ENCODE data around the gene SDHC.
A peak's percentile ranks its signal among the peaks of the same experiment; 100 is the strongest.
"Not testable (repeated sequence)": the region's sequence is repeated elsewhere in the genome, so short reads cannot be mapped to it uniquely, and the experiment has no call there.

The SDHC gene

DNA sequence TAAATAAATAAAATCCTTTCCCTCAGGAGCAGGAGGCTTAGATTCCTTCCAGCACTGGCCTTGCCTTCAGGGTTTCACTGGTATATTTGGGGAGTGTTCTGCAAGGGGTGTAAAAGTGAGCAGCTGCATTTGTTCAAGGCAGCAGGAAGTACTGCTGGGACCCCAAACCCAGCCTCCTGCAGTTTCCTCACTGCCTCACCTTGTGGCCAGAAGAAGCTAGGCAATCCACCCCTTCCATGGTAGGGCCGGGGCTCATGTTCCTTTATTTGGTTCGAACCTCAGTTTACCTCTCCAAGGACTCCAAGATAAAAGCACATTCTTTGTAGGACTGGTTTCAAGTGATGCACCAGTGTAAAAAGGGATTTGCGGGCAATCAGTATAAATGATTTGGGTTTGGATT lies 74.5 kb downstream of the SDHC start:
- DNase-seq = no peak

DNA sequence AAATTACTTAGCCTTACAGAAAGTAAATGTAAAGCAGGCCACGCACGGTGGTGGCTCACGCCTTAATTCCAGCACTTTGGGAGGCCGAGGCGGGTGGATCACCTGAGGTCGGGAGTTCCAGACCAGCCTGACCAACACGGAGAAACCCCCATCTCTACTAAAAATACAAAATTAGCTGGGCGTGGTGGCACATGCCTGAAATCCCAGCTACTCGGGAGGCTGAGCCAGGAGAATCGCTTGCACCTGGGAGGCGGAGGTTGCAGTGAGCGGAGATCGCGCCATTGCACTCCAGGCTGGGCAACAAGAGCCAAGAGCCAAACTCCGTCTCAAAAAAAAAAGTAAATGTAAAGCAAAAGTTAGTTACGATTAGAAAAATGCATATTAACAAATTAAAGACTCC lies 75.0 kb downstream of the SDHC start:
- not testable (repeated sequence) for DNase-seq

DNA sequence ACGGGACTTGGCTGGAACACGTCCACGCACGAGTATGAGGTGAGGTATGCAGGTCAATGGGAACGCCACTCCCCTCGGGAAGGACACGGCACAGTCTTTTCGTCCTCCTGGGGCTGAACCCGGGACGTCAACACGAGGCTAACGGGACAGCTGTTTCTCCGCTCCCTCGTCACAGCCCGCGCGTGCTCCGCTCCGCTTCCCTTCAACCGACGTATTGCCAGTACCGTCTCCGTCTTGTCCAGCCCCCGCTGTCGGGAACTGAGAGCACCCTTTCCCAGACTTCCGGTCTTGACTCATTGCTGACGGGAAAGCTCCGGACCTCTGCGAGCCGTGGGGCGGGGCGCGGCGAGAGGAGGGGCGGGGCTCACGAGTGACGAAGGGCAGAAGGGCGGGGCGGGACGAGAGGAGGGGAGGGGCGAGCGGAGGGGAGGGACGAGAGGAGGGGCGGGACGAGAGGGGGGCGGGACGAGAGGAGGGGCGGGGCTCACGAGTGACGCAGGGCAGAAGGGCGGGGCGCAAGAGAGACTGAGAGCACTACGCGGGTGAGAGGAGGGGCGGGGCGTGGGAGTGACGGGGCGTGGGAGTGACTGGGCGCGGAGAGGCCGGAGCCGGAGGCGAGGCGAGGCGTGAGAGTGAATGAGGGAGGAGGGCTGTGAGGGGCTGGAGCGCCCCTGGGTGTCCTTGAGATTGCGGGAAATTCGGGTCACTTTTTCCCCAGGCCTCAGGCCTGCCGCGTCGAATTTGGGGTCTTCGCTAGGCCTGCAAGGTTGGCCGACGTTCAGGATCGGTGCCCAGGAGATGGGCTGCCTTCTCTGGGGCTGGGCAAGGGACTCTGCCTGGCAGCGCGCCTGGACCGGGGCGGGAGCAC lies 75.7 kb downstream of the SDHC start:
- DNase-seq = peak; percentile 87

GRCh38 chr1:161390559-161390858 lies 76.3 kb downstream of the SDHC start:
- no peak for DNase-seq

DNA sequence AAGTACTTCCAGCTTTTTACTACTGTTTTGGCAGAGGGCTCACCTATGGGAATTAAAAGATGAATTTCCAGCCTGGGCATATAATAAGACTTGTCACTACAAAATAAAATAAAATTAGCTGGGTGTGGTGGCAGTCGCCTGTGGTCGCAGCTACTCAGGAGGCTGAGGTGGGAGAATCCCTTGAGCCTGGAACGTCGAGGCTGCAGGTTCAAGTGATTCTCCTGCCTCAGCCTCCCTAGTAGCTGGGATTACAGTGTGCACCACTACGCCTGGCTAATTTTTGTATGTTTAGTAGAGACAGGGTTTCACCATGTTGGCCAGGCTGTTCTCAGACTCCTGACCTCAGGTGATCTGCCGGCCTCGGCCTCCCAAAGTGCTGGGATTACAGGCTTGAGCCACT lies 77.0 kb downstream of the SDHC start:
- not testable (repeated sequence) for DNase-seq

GRCh38 chr1:161391611-161392010 lies 77.4 kb downstream of the SDHC start:
- no peak for DNase-seq

GRCh38 chr1:161393151-161393550 lies 79.0 kb downstream of the SDHC start:
- DNase-seq = no peak

GRCh38 chr1:161397038-161397437 lies 82.9 kb downstream of the SDHC start:
- not testable (repeated sequence) for DNase-seq

DNA sequence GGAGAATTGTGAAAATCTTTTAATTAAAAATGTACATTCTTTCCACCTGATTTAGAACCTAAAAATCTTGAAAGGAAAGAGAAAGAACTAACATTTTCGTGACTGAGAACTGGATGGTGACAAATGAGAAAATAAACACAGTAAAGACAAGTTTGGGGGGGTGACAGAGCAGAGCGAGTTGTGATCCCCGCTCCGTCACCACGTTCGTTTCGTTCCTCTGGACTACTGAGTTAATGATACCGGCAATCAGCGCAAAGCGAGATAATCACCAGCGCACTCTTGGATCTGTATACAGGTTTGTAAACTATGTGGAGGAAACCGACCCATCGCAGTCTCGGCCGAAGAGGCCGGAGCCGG lies 84.7 kb downstream of the SDHC start:
- DNase-seq = no peak

DNA sequence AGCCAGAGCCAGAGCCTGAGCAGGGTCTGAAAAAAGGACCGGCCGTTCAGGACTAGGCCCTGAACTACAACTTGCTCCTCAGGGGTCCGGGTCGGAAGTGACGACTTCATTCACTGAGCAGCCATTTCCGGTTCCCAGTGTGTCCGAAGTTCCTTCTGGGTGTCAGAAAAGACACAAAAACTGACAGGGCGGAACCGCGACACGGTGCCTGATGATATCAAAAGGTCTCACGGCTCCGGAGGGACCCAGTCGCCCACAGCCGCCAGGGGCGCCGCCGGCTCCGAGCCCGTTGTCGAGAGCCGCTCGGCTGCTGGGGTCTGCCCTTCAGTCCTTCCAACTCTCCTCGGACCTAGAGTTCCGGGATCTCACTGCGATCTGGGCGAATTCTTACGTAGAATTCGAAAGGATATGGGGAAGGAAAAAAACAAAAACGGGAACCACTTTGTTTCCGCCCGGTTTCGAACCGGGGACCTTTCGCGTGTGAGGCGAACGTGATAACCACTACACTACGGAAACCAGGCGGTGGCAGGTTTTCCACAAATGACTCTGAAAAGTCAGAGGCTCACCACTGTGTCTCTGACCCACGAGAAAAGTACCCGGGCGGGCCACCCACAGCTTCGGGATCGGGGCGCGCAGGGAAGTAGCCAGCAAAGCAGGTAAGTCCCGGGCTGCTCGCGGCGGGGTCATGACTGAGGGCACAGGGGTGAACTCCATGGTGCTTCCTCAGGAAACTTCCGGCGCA lies 85.2 kb downstream of the SDHC start:
- DNase-seq = peak; percentile 88

- no peak for DNase-seq
Observed at GRCh38 chr1:161402446-161402845, 88.3 kb downstream of the SDHC start.

- DNase-seq = no peak
Observed at GRCh38 chr1:161404051-161404597, 89.9 kb downstream of the SDHC start.

- DNase-seq = not testable (repeated sequence)
Observed at GRCh38 chr1:161406551-161406950, 92.4 kb downstream of the SDHC start.

DNA sequence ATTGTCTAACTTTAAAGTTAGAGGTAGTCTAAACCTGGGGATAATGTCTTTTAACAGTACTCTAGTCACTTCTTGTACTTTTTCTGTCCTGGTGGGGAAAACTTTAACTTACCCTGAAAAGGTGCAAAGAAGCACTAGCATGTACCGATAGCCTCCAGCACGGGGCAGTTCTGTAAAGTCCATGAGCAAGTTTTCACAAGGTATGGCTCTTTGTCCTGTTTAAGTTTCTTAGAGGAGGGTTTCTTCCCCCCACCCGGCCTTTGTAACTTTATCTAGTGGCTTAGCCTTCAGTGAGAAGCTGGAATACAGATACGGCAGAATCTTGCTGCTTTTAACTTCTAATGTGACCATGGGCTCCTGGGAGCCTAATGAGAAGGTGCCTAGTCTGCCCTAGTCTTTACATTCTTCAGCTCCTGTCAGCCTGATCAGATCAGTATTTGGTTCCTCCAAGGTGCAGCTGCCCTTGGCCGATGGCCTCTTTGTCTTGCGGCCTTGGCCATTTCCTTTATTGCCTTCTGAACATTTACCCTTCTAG lies 93.3 kb downstream of the SDHC start:
- no peak for DNase-seq

DNA sequence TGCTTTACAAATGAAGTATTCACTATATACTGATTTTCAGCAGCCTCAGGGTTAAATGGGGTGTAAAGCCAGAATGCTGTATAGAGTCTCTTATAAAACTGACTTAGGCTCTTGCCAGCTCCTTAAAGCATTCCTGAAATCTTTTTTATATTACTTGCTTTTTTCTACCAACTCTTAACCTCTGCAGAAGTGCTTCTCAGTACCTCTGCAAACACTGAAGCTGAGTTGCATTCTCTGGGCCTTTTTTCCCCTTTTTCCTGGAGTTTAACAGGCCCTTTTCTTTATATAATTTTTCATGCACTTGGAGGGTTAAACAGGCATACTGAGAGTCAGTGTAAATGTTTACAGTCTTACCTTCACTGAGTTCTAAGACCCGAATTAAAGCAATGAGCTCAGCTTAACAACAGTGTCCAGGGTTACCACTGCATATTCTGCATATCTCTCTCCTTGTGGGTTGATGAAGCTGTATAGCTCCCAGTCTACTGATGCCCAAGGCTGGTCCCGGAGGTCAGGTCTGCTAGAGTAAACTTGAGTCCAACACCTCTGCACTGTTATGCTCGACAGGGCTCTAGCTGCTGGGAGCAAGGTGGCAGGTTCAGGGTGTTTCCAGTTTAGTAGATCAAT lies 94.4 kb downstream of the SDHC start:
- DNase-seq = no peak

DNA sequence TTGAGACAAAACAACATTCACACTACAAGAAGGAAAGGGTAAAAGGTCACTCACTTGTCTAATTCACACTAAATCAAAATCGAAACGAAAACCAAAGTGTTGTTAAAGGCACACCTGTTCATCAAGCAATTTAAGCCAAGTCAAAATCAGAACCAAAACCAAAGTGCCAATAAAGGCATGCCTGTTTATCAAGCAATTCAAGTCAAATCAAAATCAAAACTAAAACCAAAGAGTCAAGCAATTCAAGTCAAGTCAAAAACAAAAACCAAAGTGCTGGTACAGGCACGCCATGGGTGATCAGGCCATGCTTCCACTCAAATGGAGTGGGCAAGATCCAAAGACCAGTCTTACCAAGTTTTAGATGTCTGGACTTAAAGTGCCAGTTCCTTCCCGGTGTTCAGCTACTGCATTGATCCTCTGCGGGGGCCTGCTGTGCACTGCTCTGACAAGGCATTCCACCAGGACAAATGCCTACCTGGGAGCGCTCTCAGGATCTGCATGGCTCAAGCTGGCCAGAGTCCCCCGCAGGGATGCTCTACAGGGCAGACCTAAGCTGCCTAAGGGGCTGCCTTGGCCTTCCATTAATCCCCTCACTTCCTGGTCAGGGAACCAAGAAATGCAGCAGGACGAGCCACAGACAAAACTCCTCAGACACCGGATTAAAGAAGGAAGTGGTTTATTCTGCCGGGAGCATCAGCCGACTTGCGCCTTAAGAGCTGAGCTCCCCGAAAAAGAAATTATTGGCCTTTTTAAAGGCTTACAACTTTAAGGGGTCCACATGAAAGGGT lies 95.9 kb downstream of the SDHC start:
- not testable (repeated sequence) for DNase-seq

DNA sequence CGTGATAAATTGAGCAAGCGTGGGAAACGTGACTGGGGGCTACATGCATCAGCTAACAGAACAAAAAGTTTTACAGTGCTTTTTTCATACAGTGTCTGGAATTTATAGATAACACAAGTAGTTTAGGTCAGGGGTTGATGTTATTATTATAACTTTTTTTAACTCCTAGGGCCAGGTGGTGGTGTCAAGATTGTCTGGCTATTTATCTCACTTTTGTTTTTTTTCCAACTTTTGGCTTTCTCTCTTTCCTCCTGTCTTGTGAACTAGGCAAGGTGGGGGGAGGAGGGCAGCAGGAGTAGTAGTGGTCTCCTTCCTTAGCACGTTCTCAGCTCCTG lies 96.4 kb downstream of the SDHC start:
- not testable (repeated sequence) for DNase-seq
